NCI-H2227 (cell line): ENCODE measurements around the gene SIGLEC6.
A peak's percentile ranks its signal among the peaks of the same experiment; 100 is the strongest.
"Not testable (repeated sequence)": the region's sequence is repeated elsewhere in the genome, so short reads cannot be mapped to it uniquely, and the experiment has no call there.

ENCODE experiments used
- DNase-seq: peaks from one replicate; lab custom pipeline; 2025; ENCODE audit not compliant: unreplicated experiment; lab: John Stamatoyannopoulos, UW

SIGLEC6 gene

GRCh38 chr19:51509823-51510660 lies 21.4 kb downstream of the SIGLEC6 start:
- DNase-seq = no peak

GRCh38 chr19:51508059-51508733 lies 23.3 kb downstream of the SIGLEC6 start:
- no peak for DNase-seq

- no peak for DNase-seq
Measured at GRCh38 chr19:51507640-51508058, 23.8 kb downstream of the SIGLEC6 start.

GRCh38 chr19:51507192-51507591 lies 24.3 kb downstream of the SIGLEC6 start:
- no peak for DNase-seq

- DNase-seq = no peak
Measured at GRCh38 chr19:51505904-51506303, 25.6 kb downstream of the SIGLEC6 start.

- no peak for DNase-seq
Measured at GRCh38 chr19:51503896-51504295, 27.6 kb downstream of the SIGLEC6 start.

GRCh38 chr19:51503286-51503817 lies 28.1 kb downstream of the SIGLEC6 start:
- DNase-seq = no peak

GRCh38 chr19:51501594-51502263 lies 29.7 kb downstream of the SIGLEC6 start, which contains the start of gene SIGLEC12:
Gene SIGLEC12, minus strand, starts transcription at chr19:51501800. Its CDS starts 67 bp downstream, at chr19:51501733.
- no peak for DNase-seq

- not testable (repeated sequence) for DNase-seq
Measured at GRCh38 chr19:51500931-51501330, 30.5 kb downstream of the SIGLEC6 start.

GRCh38 chr19:51497666-51498065 lies 33.8 kb downstream of the SIGLEC6 start:
- no peak for DNase-seq

GRCh38 chr19:51493776-51494175 lies 37.7 kb downstream of the SIGLEC6 start:
- DNase-seq = no peak

- no peak for DNase-seq
Measured at GRCh38 chr19:51491586-51491985, 39.9 kb downstream of the SIGLEC6 start.

GRCh38 chr19:51490676-51491075 lies 40.8 kb downstream of the SIGLEC6 start:
- DNase-seq = peak; percentile 3

GRCh38 chr19:51489113-51489512 lies 42.4 kb downstream of the SIGLEC6 start:
- no peak for DNase-seq

GRCh38 chr19:51488491-51488890 lies 43.0 kb downstream of the SIGLEC6 start:
- DNase-seq = no peak

- no peak for DNase-seq
Measured at GRCh38 chr19:51485960-51486660, 45.4 kb downstream of the SIGLEC6 start.

GRCh38 chr19:51480590-51480989 lies 50.9 kb downstream of the SIGLEC6 start:
- DNase-seq = no peak

GRCh38 chr19:51479531-51480331 lies 51.7 kb downstream of the SIGLEC6 start:
- DNase-seq = no peak

GRCh38 chr19:51478381-51479234 lies 52.9 kb downstream of the SIGLEC6 start, which contains the start of gene CEACAM18:
Gene CEACAM18, plus strand, starts transcription at chr19:51478539.
- no peak for DNase-seq
